Liver (tissue), 9 donors: Measurements from ENCODE around the gene MED31. TPM values are rescaled to one million over a fixed set of nuclear protein-coding genes. Genes with fewer than 3 reads are reported as not detected.

Source experiments
- DNase-seq: peaks from one replicate; pipeline ENCODE4 v3.0.0-alpha.2; 2017; ENCODE audit warnings: low spot score
- H3K27ac ChIP-seq, 2 donors: one replicate each; pipeline ENCODE4 v1.7.0; 2013; ENCODE audit warnings: inconsistent platforms in 2 of 2, low read length in 2 of 2, control low read depth in 1 of 2, low read depth in 1 of 2, mild to moderate bottlenecking in 1 of 2
- H3K27me3 ChIP-seq, 4 donors: one replicate each; pipeline versions ENCODE4 v1.6.1 to v1.7.0; 2013; ENCODE audit warnings: low read length in 3 of 4, inconsistent platforms in 1 of 4, mild to moderate bottlenecking in 1 of 4, moderate library complexity in 1 of 4; ENCODE audit not compliant: control insufficient read depth in 4 of 4, insufficient read depth in 4 of 4
- H3K36me3 ChIP-seq, 4 donors: one replicate each; pipeline versions ENCODE4 v1.6.1 to v1.7.0; 2013; ENCODE audit warnings: low read length in 3 of 4, mild to moderate bottlenecking in 3 of 4, low read depth in 1 of 4, moderate library complexity in 1 of 4; ENCODE audit not compliant: control insufficient read depth in 4 of 4, insufficient read depth in 3 of 4
- H3K4me1 ChIP-seq, 4 donors: one replicate each; pipeline versions ENCODE4 v1.6.1 to v1.7.0; 2013; ENCODE audit warnings: low read length in 3 of 4, mild to moderate bottlenecking in 3 of 4, moderate library complexity in 1 of 4; ENCODE audit not compliant: control insufficient read depth in 4 of 4, insufficient read depth in 4 of 4
- H3K4me3 ChIP-seq, 3 donors: one replicate each; pipeline versions ENCODE4 v1.6.1 to v1.7.0; 2013; ENCODE audit warnings: low read length in 3 of 3, control low read depth in 1 of 3, low read depth in 1 of 3, mild to moderate bottlenecking in 1 of 3
- H3K9ac ChIP-seq, 2 donors: one replicate each; pipeline ENCODE4 v1.7.0; 2013; ENCODE audit warnings: low read length in 2 of 2, mild to moderate bottlenecking in 2 of 2, moderate library complexity in 2 of 2, control low read depth in 1 of 2, low read depth in 1 of 2
- H3K9me3 ChIP-seq, 4 donors: one replicate each; pipeline versions ENCODE4 v1.6.1 to v1.7.0; 2013; ENCODE audit warnings: low read length in 3 of 4; ENCODE audit not compliant: control insufficient read depth in 4 of 4
- ATF3 ChIP-seq: IDR thresholded peaks from 2 replicates; pipeline ENCODE4 v1.6.1; 2016; ENCODE audit warnings: antibody characterized with exemption
- CTCF ChIP-seq: fragments of 150-350 bp; IDR thresholded peaks from 2 replicates; pipeline ENCODE4 v1.5.1; 2017; ENCODE audit warnings: improper control_type of control experiment, low read depth, low read length; ENCODE audit not compliant: missing input control
- EGR1 ChIP-seq, 2 donors: IDR thresholded peaks; 2 replicates each; pipeline ENCODE4 v1.6.1; 2016 to 2018; ENCODE audit warnings: antibody characterized with exemption in 2 of 2, low read depth in 2 of 2
- FOXA1 ChIP-seq: IDR thresholded peaks from 2 replicates; pipeline ENCODE4 v1.6.1; 2016; ENCODE audit warnings: antibody characterized with exemption
- FOXA2 ChIP-seq: IDR thresholded peaks from 2 replicates; pipeline ENCODE4 v1.6.1; 2016; ENCODE audit warnings: antibody characterized with exemption
- GABPA ChIP-seq, 2 donors: IDR thresholded peaks in 1 of 2; conservative IDR thresholded peaks in 1 of 2; 2 replicates each; pipeline ENCODE4 v1.6.1; 2016; ENCODE audit warnings: antibody characterized with exemption in 2 of 2, mild to moderate bottlenecking in 1 of 2, moderate library complexity in 1 of 2
- HNF4A ChIP-seq, 2 donors: conservative IDR thresholded peaks; 2 replicates each; pipeline ENCODE4 v1.6.1; 2016; ENCODE audit warnings: antibody characterized with exemption in 2 of 2, mild to moderate bottlenecking in 2 of 2
- HNF4G ChIP-seq: IDR thresholded peaks from 2 replicates; pipeline ENCODE4 v1.6.1; 2016; ENCODE audit warnings: antibody characterized with exemption
- JUND ChIP-seq, 2 donors: IDR thresholded peaks; 2 replicates each; pipeline ENCODE4 v1.6.1; 2016; ENCODE audit warnings: antibody characterized with exemption in 2 of 2
- MAX ChIP-seq: IDR thresholded peaks from 2 replicates; pipeline ENCODE4 v1.6.1; 2016; ENCODE audit warnings: antibody characterized with exemption
- NR2F2 ChIP-seq: IDR thresholded peaks from 2 replicates; pipeline ENCODE4 v1.6.1; 2016; ENCODE audit warnings: antibody characterized with exemption
- RAD21 ChIP-seq, 2 donors: IDR thresholded peaks; 2 replicates each; pipeline ENCODE4 v1.6.1; 2016; ENCODE audit warnings: antibody characterized with exemption in 2 of 2, mild to moderate bottlenecking in 2 of 2
- RXRA ChIP-seq, 2 donors: IDR thresholded peaks; 2 replicates each; pipeline ENCODE4 v1.6.1; 2017 to 2018; ENCODE audit warnings: antibody characterized with exemption in 2 of 2, mild to moderate bottlenecking in 1 of 2
- SP1 ChIP-seq: IDR thresholded peaks from 2 replicates; pipeline ENCODE4 v1.6.1; 2018; ENCODE audit warnings: antibody characterized with exemption, mild to moderate bottlenecking
- TAF1 ChIP-seq: conservative IDR thresholded peaks from 2 replicates; pipeline ENCODE4 v1.6.1; 2016; ENCODE audit warnings: antibody characterized with exemption, mild to moderate bottlenecking
- YY1 ChIP-seq: IDR thresholded peaks from 2 replicates; pipeline ENCODE4 v1.6.1; 2016; ENCODE audit warnings: antibody characterized with exemption, mild to moderate bottlenecking
- ZBTB33 ChIP-seq: IDR thresholded peaks from 2 replicates; pipeline ENCODE4 v1.6.1; 2016; ENCODE audit warnings: antibody characterized with exemption
- WGBS: extraction: QIAGEN DNeasy Blood & Tissue Kit; methylation state at CpG from one replicate; pipeline ENCODE4 v1.1.7; 2013; 5-methylcytosine and 5-hydroxymethylcytosine counted together
- polyA plus RNA-seq, 2 donors: library from polyadenylated mRNA; stranded (reverse) in 1 of 2; unstranded in 1 of 2; fragments of 200-250 nt in 1 of 2; fragments of >200 nt in 1 of 2; fragmentation: Nextera tagmentation in 1 of 2; extraction: Ambion mirVana in 1 of 2; gene quantifications; one replicate each; pipeline versions ENCODE4 v1.2.1 to v1.2.3, GENCODE V29; 2013 to 2015
- total RNA-seq, 2 donors: library from RNA; depleted of rRNA; stranded (reverse); fragments of >200 nt; gene quantifications; one replicate each; pipeline ENCODE4 v1.2.3, GENCODE V29; 2014
- donor health status: healthy.
- donor health status: healthy.
- donor health status: healthy.
- donor health status: healthy.
- donor health status: healthy.

The MED31 gene
- total and polyA plus RNA-seq, 4 donors, result 6.9 to 29.8 (median 8.7) TPM

- Histone ChIP-seq H3K4me1 (peaks cover 4 to 41% (median 28%) of the 10 kb centered on the region in 4 donors), H3K27ac (no peak overlapping the region), H3K27me3 (no peaks in the 10 kb centered on the region), H3K36me3 (peaks cover 2 to 19% (median 11%) of the 10 kb centered on the region in 4 donors), H3K4me3 (no peak overlapping the region), H3K9me3 (no peaks in the 10 kb centered on the region), H3K9ac (no peak overlapping the region)
- no peak for DNase-seq
- TF ChIP-seq FOXA2 (no peak), RXRA (IDR thresholded peaks at IDR 0.05) (no peak), HNF4G (no peak), YY1 (no peak), SP1 (no peak), ATF3 (no peak), EGR1 (IDR thresholded peaks at IDR 0.05; ENCODE audit: low read depth in 2 of 2) (no peak), CTCF (no peak), HNF4A (conservative IDR thresholded peaks at IDR 0.05) (no peak), FOXA1 (no peak), GABPA (IDR thresholded peaks at IDR 0.05 in 1 of 2, conservative IDR thresholded peaks at IDR 0.05 in 1 of 2) (no peak)
- 92% methylated on average over 5 of the region's 5 CpGs for WGBS
Measured at GRCh38 chr17:6643451-6644125, 7.8 kb downstream of the MED31 start.

- Histone ChIP-seq H3K4me3 (no peak overlapping the region), H3K27ac (peak overlapping the region in 1 of 2 donors; percentile 13), H3K36me3 (peaks cover 2 to 19% (median 9%) of the 10 kb centered on the region in 4 donors), H3K9ac (no peak overlapping the region), H3K9me3 (no peaks in the 10 kb centered on the region), H3K4me1 (peaks cover 3 to 34% (median 26%) of the 10 kb centered on the region in 4 donors), H3K27me3 (no peaks in the 10 kb centered on the region)
- WGBS, result 49% methylated on average over 2 of the region's 2 CpGs
- DNase-seq, result no peak
- no peak for TF ChIP-seq JUND (IDR thresholded peaks at IDR 0.05)
- TF ChIP-seq RAD21 (IDR thresholded peaks at IDR 0.05), result no peak
- no peak for TF ChIP-seq YY1
- TF ChIP-seq GABPA (IDR thresholded peaks at IDR 0.05 in 1 of 2, conservative IDR thresholded peaks at IDR 0.05 in 1 of 2), result no peak
Measured at GRCh38 chr17:6642592-6642991, 8.8 kb downstream of the MED31 start.

GRCh38 chr17:6641247-6641863 lies 10.1 kb downstream of the MED31 start:
- peaks cover 2 to 18% (median 8%) of the 10 kb centered on the region in 4 donors for H3K36me3 ChIP-seq
- H3K4me3 ChIP-seq, result peak overlapping the region; percentile 88 to 94 (median 90)
- DNase-seq, result peak; percentile 38
- 3% methylated on average over 20 of the region's 20 CpGs for WGBS
- H3K27me3 ChIP-seq, result no peaks in the 10 kb centered on the region
- no peaks in the 10 kb centered on the region for H3K9me3 ChIP-seq
- H3K9ac ChIP-seq, result peak overlapping the region; percentile 65 to 80
- TF ChIP-seq TAF1 (peak; percentile 46), NR2F2 (no peak), HNF4A (conservative IDR thresholded peaks at IDR 0.05) (peak; percentile 59 to 62), RXRA (IDR thresholded peaks at IDR 0.05) (peak in 1 of 2 donors; percentile 29), EGR1 (IDR thresholded peaks at IDR 0.05; ENCODE audit: low read depth in 2 of 2) (no peak), ZBTB33 (no peak), MAX (no peak), YY1 (no peak), SP1 (peak; percentile 10), FOXA2 (no peak), HNF4G (peak; percentile 49), CTCF (no peak)
- peak overlapping the region; percentile 69 to 82 for H3K27ac ChIP-seq
- peaks cover 3 to 34% (median 26%) of the 10 kb centered on the region in 4 donors for H3K4me1 ChIP-seq
